DMS153 (cell line): ENCODE results near the gene SMOC2.
"Not testable (repeated sequence)": the region's sequence is repeated elsewhere in the genome, so short reads cannot be mapped to it uniquely, and the experiment has no call there.

Source experiments
- DNase-seq: peaks from one replicate; lab custom pipeline; 2025; lab: John Stamatoyannopoulos, UW

The SMOC2 gene

GRCh38 chr6:168683621-168684020 lies 242.6 kb downstream of the SMOC2 start:
- DNase-seq, result no peak

DNA sequence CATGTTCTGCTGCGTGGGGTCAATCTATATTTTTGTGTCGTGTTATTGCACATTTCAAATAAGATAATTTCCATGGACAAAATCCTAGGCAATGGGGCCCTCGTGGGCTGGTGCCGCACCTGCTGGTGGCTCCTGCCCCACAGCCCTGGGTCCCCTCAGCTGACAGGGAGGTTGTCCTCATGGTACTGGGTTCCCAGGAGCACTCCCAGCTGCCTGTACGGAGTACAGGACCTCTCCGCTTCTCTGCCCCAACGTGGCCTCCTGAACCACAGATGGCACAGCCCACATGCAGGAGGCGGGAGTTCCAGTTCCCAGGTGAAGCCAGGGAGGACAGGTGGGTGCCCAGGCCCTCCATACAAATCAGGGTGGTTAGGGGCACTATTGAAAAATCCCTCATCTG lies 243.5 kb downstream of the SMOC2 start:
- no peak for DNase-seq

- no peak for DNase-seq
Observed at GRCh38 chr6:168684906-168685305, 243.9 kb downstream of the SMOC2 start.

DNA sequence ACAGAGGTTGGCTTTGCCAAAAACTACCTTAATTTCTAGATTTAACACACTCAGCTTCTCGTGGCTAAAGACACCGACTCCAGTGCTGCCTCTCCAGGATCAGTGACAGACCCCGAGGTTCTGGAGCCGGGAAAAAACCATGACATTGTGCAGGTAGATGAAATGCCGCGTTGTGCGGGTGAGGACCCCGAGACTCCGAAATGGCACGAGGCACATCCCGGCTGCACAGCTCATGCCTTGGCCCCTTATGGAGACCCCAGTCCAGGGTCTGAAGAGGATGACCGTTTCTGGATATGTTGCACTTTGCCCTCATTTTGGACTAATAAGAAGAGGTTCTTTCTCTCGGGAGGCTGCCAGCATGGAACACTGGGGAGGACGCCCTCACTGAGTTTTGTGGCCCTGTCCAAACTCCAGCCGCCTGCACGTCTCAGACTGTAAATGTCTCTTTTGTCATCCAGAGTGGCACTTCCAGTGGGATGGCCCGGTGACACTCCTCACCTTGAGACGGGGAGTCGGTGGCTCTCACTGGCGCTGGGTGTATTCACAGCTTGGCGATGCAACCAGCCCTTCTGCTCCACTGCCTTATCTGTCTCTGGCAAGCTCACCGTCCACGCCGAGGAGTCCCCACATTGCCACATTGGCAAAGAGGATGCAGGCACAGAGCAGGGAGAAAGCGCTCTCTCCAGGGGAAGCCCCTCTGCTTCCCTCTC lies 245.2 kb downstream of the SMOC2 start:
- DNase-seq, result no peak

GRCh38 chr6:168686831-168687730 lies 246.1 kb downstream of the SMOC2 start:
- DNase-seq, result no peak

DNA sequence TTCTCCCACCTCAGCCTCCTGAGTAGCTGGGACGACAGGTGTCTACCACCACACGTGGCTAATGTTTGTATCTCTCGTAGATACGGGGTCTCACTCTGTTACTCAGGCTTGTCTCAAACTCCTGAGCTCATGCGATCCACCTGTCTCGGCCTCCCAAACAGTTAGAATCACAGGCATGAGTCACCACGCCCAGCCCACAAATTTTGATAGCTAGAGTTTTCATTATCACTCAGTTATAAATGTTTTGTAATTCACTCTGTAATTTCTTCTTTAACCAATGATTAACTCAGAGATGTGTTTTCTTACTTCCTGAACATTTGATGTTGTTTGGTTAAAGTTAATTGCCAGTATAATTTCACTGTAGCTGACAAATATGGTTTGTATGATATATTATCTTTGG lies 249.3 kb downstream of the SMOC2 start:
- DNase-seq, result no peak

DNA sequence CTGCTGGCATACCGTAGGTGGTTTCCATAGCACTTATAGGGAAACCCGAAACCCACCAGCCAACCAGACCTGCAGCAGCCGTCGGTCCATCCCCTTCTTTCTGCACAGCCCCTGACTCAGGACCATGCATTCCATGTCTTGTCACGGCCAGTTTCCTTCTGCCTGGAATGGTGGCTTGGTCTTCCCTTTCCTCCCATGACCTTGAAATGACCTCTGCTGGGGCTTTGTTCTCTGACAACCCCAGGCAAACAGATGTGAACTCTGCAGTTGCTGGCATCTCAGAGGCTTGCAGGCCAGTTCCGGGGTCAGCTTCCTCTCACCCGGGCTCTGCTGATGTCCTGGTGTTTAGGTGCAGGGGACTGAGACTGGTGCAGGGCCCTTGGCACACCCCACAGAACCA lies 250.8 kb downstream of the SMOC2 start:
- no peak for DNase-seq

GRCh38 chr6:168692193-168692914 lies 251.4 kb downstream of the SMOC2 start:
- no peak for DNase-seq

DNA sequence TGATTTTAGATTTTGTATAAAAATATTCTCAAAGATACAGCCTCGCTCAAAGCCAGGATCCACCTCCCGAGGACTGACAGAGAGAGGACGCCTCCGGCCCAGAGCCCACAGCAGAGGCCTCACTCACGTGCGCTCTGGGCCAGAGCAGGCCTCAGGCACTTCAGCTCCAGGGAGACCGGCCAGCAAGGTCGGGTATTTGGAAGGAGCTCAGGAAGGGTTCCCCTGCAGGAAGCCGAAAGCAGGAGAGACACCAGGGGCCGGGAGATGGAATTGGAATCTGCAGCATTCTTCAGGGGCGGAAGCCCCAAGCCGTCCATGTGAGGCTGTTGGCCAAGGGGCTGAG lies 251.9 kb downstream of the SMOC2 start:
- not testable (repeated sequence) for DNase-seq

DNA sequence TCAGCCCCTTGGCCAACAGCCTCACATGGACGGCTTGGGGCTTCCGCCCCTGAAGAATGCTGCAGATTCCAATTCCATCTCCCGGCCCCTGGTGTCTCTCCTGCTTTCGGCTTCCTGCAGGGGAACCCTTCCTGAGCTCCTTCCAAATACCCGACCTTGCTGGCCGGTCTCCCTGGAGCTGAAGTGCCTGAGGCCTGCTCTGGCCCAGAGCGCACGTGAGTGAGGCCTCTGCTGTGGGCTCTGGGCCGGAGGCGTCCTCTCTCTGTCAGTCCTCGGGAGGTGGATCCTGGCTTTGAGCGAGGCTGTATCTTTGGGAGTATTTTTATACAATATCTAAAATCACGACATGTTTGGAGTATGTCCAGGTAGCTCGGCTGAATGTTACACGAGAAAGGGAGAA lies 253.8 kb downstream of the SMOC2 start:
- DNase-seq, result not testable (repeated sequence)

GRCh38 chr6:168695701-168696100 lies 254.7 kb downstream of the SMOC2 start:
- no peak for DNase-seq

- no peak for DNase-seq
Observed at GRCh38 chr6:168698923-168699322, 257.9 kb downstream of the SMOC2 start.

DNA sequence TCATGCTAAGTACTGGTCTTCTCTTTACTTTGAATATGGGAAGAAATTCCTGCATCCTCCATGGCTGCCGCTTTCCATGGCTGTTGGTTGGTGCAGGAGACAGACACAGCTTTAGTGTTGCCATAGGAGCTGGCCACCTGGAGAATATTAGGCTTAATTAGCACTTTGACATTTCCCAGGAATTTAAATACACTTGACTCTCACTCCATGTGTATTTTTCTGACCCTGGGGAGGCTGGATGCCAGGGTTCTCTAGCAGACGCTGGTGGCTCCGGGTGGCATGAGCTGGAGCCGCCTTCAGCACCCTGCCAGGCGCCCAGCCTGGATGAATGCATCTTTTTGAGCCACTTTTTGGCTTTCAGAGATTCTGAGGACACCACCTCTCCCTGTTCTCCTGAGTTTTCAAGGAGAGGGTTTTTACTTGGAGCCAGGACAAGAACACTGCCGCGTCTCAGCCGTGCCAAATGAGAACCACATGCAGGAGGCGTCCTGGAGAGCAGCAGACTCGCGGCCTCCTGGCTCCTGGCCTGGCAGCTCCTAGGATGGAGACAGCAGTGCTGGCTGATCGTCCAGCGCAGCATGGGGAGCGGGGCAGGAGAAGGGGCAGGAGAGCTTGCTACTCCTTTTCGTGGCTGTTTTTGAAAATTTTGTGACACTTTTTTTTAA lies 258.8 kb downstream of the SMOC2 start:
- no peak for DNase-seq

DNA sequence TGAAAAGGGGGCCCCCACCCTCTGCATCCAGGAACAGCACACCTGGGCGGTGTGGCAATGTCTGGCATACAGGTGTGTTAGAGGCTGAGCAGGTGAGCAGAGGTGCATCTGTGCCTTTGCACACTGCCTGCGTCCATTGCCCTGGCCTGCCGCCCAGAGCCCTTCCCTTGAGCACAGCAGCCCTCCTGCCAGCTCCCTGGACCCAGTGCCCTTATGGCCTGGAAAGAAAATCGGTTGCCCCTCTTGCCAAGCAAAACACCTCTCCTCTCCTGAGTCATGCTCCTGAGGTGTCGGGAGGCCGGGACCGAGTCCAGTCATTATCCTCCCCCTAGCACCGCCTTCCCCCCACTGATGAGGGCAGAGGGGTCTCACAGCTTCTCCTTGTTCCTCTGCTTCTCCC lies 259.9 kb downstream of the SMOC2 start:
- no peak for DNase-seq

GRCh38 chr6:168703990-168704389 lies 263.0 kb downstream of the SMOC2 start:
- DNase-seq, result no peak

GRCh38 chr6:168704678-168705077 lies 263.7 kb downstream of the SMOC2 start:
- no peak for DNase-seq

DNA sequence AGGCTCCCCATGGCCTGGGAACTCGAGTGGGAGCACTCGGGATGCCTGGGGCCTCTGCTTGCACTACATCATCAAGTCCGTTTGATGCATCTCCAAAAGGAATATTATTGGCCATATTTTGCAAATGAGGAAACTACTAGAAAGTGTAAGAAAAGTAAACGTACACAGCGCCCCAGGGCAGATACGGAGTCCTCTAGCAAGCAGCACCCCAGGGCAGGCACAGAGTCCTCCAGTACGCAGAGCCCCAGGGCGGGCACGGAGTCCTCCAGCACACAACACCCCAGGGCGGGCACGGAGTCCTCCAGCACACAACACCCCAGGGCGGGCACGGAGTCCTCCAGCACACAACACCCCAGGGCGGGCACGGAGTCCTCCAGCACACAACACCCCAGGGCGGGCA lies 264.3 kb downstream of the SMOC2 start:
- not testable (repeated sequence) for DNase-seq

- DNase-seq, result no peak
Observed at GRCh38 chr6:168706471-168707177, 265.6 kb downstream of the SMOC2 start.

DNA sequence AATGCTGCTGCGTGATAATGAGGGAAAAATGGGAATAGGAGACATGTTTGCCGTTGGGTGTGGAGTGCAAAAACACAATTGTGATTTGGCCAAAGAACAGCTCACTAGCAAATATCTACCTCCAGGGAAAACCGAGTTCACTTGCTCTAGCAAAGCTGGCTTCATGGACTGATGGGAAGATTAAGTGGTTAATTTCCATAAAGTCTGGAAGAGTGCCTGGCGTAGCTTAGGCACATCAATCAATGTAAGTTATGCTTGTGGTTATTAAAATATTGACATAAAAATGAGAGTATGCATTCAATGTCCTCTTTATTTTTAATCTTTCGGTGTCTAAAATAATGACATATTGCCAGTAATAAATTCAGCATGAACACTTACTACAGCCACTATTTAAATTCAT lies 267.5 kb downstream of the SMOC2 start:
- no peak for DNase-seq

DNA sequence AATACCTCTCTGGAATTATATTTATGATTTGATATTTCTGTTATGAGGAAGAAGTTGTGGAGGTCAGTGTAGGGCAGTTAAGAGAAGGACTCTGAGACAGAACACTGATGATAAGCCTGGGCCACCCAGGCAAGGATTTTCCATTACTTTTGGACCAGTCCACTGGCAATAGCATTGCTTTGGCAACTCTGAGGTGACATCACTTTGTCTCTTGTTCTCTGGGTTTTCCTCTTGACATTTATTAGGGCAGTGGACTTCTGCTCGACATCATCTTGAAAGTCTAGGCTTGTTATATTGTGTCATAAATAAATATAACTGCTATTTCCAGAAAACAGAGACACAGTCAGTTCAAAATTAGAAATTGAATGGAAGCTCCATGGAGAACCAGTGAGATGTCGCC lies 268.0 kb downstream of the SMOC2 start:
- DNase-seq, result no peak

- DNase-seq, result no peak
Observed at GRCh38 chr6:168709390-168709789, 268.4 kb downstream of the SMOC2 start.

- DNase-seq, result no peak
Observed at GRCh38 chr6:168709991-168710390, 269.0 kb downstream of the SMOC2 start.
